Epidermal melanocyte (primary cell): Measurements from ENCODE around the gene PPFIA1.

ENCODE experiments used
- DNase-seq: peaks from one replicate; pipeline ENCODE4 v3.0.0; 2011; ENCODE audit warnings: low spot score; ENCODE audit not compliant: insufficient read length

The PPFIA1 gene

GRCh38 chr11:70353900-70354568 is 83.5 kb downstream of the PPFIA1 start:
- no peak for DNase-seq

GRCh38 chr11:70354629-70355028 is 84.1 kb downstream of the PPFIA1 start:
- no peak for DNase-seq

- DNase-seq = no peak
Observed at GRCh38 chr11:70358753-70359152, 88.3 kb downstream of the PPFIA1 start.

- DNase-seq = no peak
Observed at GRCh38 chr11:70359451-70360205, 89.1 kb downstream of the PPFIA1 start.

GRCh38 chr11:70360211-70360610 is 89.7 kb downstream of the PPFIA1 start:
- DNase-seq = no peak

GRCh38 chr11:70364178-70364577 is 93.7 kb downstream of the PPFIA1 start:
- DNase-seq = no peak

GRCh38 chr11:70364745-70365543 is 94.5 kb downstream of the PPFIA1 start:
- no peak for DNase-seq

- DNase-seq = no peak
Observed at GRCh38 chr11:70365544-70365927, 95.0 kb downstream of the PPFIA1 start.

GRCh38 chr11:70367071-70367470 is 96.6 kb downstream of the PPFIA1 start:
- DNase-seq = no peak

- DNase-seq = no peak
Observed at GRCh38 chr11:70368961-70369360, 98.5 kb downstream of the PPFIA1 start.

- no peak for DNase-seq
Observed at GRCh38 chr11:70371241-70371640, 100.8 kb downstream of the PPFIA1 start.

- DNase-seq = no peak
Observed at GRCh38 chr11:70372076-70372475, 101.6 kb downstream of the PPFIA1 start.

GRCh38 chr11:70376621-70377020 is 106.1 kb downstream of the PPFIA1 start:
- DNase-seq = no peak

GRCh38 chr11:70377645-70378044 is 107.2 kb downstream of the PPFIA1 start:
- DNase-seq = no peak

- no peak for DNase-seq
Observed at GRCh38 chr11:70378506-70379134, 108.1 kb downstream of the PPFIA1 start.

GRCh38 chr11:70381350-70381749 is 110.9 kb downstream of the PPFIA1 start:
- no peak for DNase-seq

GRCh38 chr11:70381872-70382861 is 111.7 kb downstream of the PPFIA1 start:
- no peak for DNase-seq

GRCh38 chr11:70383664-70384565 is 113.4 kb downstream of the PPFIA1 start:
- no peak for DNase-seq

- DNase-seq = no peak
Observed at GRCh38 chr11:70384566-70385152, 114.2 kb downstream of the PPFIA1 start.
